OCI-LY1 (cell line): ENCODE data around the gene ANKLE2.
"Not testable (repeated sequence)": the region's sequence is repeated elsewhere in the genome, so short reads cannot be mapped to it uniquely, and the experiment has no call there.

Source experiments
- H2AFZ ChIP-seq: fragments of 200-600 bp; sonication (generic), shearing (Covaris generic); 2 replicates; pipeline ENCODE4 v1.6.0; 2014; ENCODE audit warnings: antibody characterized with exemption, mild to moderate bottlenecking, low read length
- H3F3A ChIP-seq: fragments of 200-600 bp; sonication (generic), shearing (Covaris generic); 2 replicates; pipeline ENCODE4 v1.6.0; 2014; ENCODE audit warnings: mild to moderate bottlenecking, antibody characterized with exemption, low read length, moderate library complexity; ENCODE audit not compliant: insufficient read depth
- H3K27ac ChIP-seq: fragments of 200-600 bp; sonication (generic); 2 replicates; pipeline ENCODE4 v1.5.1; 2014; ENCODE audit warnings: low read length, mixed run types, mild to moderate bottlenecking, low read depth; ENCODE audit not compliant: poor library complexity, severe bottlenecking
- H3K27me3 ChIP-seq: fragments of 200-600 bp; sonication (generic); 2 replicates; pipeline ENCODE4 v1.6.0; 2014; ENCODE audit warnings: antibody characterized with exemption, mild to moderate bottlenecking, low read length, moderate library complexity; ENCODE audit not compliant: insufficient read depth
- H3K36me3 ChIP-seq: fragments of 200-600 bp; sonication (generic); 2 replicates; pipeline ENCODE4 v1.6.1; 2014; ENCODE audit warnings: mild to moderate bottlenecking, antibody characterized with exemption, low read length, moderate library complexity, mixed read lengths; ENCODE audit not compliant: insufficient read depth
- H3K4me1 ChIP-seq: fragments of 200-600 bp; sonication (generic); 2 replicates; pipeline ENCODE4 v1.5.1; 2014; ENCODE audit warnings: mild to moderate bottlenecking, low read length, moderate library complexity; ENCODE audit not compliant: insufficient read depth, severe bottlenecking
- H3K4me2 ChIP-seq: fragments of 200-600 bp; sonication (generic), shearing (Covaris generic); 2 replicates; pipeline ENCODE4 v1.6.1; 2014; ENCODE audit warnings: low read length
- H3K4me3 ChIP-seq: fragments of 200-600 bp; sonication (generic); 2 replicates; pipeline ENCODE4 v1.5.1; 2014; ENCODE audit warnings: low read length, low read depth, mild to moderate bottlenecking, mixed read lengths; ENCODE audit not compliant: poor library complexity, severe bottlenecking
- H3K79me2 ChIP-seq: fragments of 200-600 bp; shearing (Covaris generic); 2 replicates; pipeline ENCODE4 v1.6.1; 2016; ENCODE audit warnings: mixed run types, low read length, mixed read lengths; ENCODE audit not compliant: insufficient read depth
- H3K9ac ChIP-seq: fragments of 200-600 bp; sonication (generic), shearing (Covaris generic); 2 replicates; pipeline ENCODE4 v1.6.1; 2014; ENCODE audit warnings: mild to moderate bottlenecking, low read length, mixed read lengths
- H3K9me2 ChIP-seq: fragments of 200-600 bp; sonication (generic), shearing (Covaris generic); 2 replicates; pipeline ENCODE4 v1.6.1; 2014; ENCODE audit warnings: low read depth, mild to moderate bottlenecking, low read length, mixed read lengths
- H3K9me3 ChIP-seq: fragments of 200-600 bp; shearing (Covaris generic); 2 replicates; pipeline ENCODE4 v1.6.1; 2014; ENCODE audit warnings: low read length, mixed read lengths
- H4K20me1 ChIP-seq: fragments of 200-600 bp; sonication (generic), shearing (Covaris generic); 2 replicates; pipeline ENCODE4 v1.6.0; 2016; ENCODE audit warnings: mild to moderate bottlenecking, low read length; ENCODE audit not compliant: insufficient read depth
- CTCF ChIP-seq: fragments of 200-600 bp; sonication (generic), shearing (Covaris generic); IDR thresholded peaks from 2 replicates; pipeline ENCODE4 v1.5.1; 2017; ENCODE audit warnings: mild to moderate bottlenecking, antibody characterized with exemption, low read length, moderate library complexity, mixed read lengths
- EZH2 ChIP-seq: fragments of 200-600 bp; sonication (generic), shearing (Covaris generic); IDR thresholded peaks from 2 replicates; pipeline ENCODE4 v1.8.0; 2017; ENCODE audit warnings: borderline replicate concordance, mixed run types, mild to moderate bottlenecking, antibody characterized with exemption, low read length, moderate library complexity, mixed read lengths

The ANKLE2 gene

GRCh38 chr12:132761921-132762583, 420 bp upstream of the ANKLE2 start:
- Histone ChIP-seq H3K27ac (peak overlapping the region; percentile 83), H3K36me3 (peaks cover 30% of the 10 kb centered on the region), H4K20me1 (no peaks in the 10 kb centered on the region), H3K79me2 (peaks cover 47% of the 10 kb centered on the region), H2AFZ (no peak overlapping the region), H3K9ac (peak overlapping the region; percentile 79), H3K9me2 (no peaks in the 10 kb centered on the region), H3K27me3 (no peaks in the 10 kb centered on the region), H3K4me1 (peaks cover 35% of the 10 kb centered on the region), H3K4me3 (peak overlapping the region; percentile 66), H3K4me2 (peak overlapping the region; percentile 54), H3F3A (no peaks in the 10 kb centered on the region), H3K9me3 (no peaks in the 10 kb centered on the region)
- TF ChIP-seq EZH2 (no peak), CTCF (no peak)

- Histone ChIP-seq H3K9me3 (no peaks in the 10 kb centered on the region), H3K9ac (no peak overlapping the region), H4K20me1 (no peaks in the 10 kb centered on the region), H3K4me2 (peak overlapping the region; percentile 86; the same call in 1 of the 2 replicates), H3K9me2 (no peaks in the 10 kb centered on the region), H3F3A (no peaks in the 10 kb centered on the region), H3K27me3 (no peaks in the 10 kb centered on the region), H2AFZ (no peak overlapping the region), H3K27ac (no peak overlapping the region), H3K4me1 (peaks cover 21% of the 10 kb centered on the region), H3K36me3 (peaks cover 51% of the 10 kb centered on the region), H3K79me2 (peaks cover 62% of the 10 kb centered on the region), H3K4me3 (peak overlapping the region; percentile 88)
- TF ChIP-seq CTCF, result no peak
- no peak for TF ChIP-seq EZH2
These were observed 2.3 kb downstream of the ANKLE2 start for GRCh38 chr12:132759359-132759758.

- not testable (repeated sequence) for H3K4me2 ChIP-seq, H4K20me1 ChIP-seq
- peaks cover 64% of the 10 kb centered on the region for H3K79me2 ChIP-seq
These were observed 2.8 kb downstream of the ANKLE2 start for GRCh38 chr12:132758825-132759224.

More at GRCh38 chr12:132758825-132759224, 2.8 kb downstream of the ANKLE2 start:
- H2AFZ ChIP-seq, H3K9me2 ChIP-seq, H3K9me3 ChIP-seq, H3K4me3 ChIP-seq, H3K27me3 ChIP-seq, H3K9ac ChIP-seq, H3K27ac ChIP-seq, H3F3A ChIP-seq: not testable (repeated sequence)
- peaks cover 52% of the 10 kb centered on the region for H3K36me3 ChIP-seq
- peaks cover 21% of the 10 kb centered on the region for H3K4me1 ChIP-seq
